K562 (cell line): ENCODE results near the gene CRACDL. TPM values are rescaled to one million over a fixed set of nuclear protein-coding genes. Genes with fewer than 3 reads are reported as not detected.

Source experiments
- ATAC-seq: fragments of 200-7000 bp; cut with Tn5 transposase; 3 replicates; pipeline ENCODE4 v1.9.1; 2020; ENCODE audit warnings: moderate library complexity
- BruUV-seq: library from RNA; stranded (reverse); fragments of 400-500 nt; replicated peaks from 2 replicates; lab custom pipeline; 2021; lab: Mats Ljungman, UMichigan
- CTCF ChIA-PET: fragments of 300-600 bp; formaldehyde crosslinking; extraction: SDS; loops from one replicate; lab custom pipeline; 2021; ENCODE audit warnings: low intra/inter-chr PET ratio; lab: Yijun Ruan, JAX
- POLR2A ChIA-PET: fragments of 300-600, 350-650 bp; sonication (Branson Sonifier 250); formaldehyde crosslinking; extraction: SDS; loops from one replicate; lab custom pipeline; 2021; ENCODE audit warnings: antibody characterized with exemption, inconsistent platforms; lab: Yijun Ruan, JAX
- DNase-seq, 4 experiments: peaks; one replicate each; pipeline versions ENCODE4 v3.0.0 to v3.0.0-alpha.2; 2011 to 2018; ENCODE audit warnings: low spot score in 3 of 4, mixed read lengths in 3 of 4; ENCODE audit errors: extremely low read depth in 1 of 4
- FAIRE-seq: peaks from 2 replicates; lab custom pipeline; 2011; peaks lifted over from hg19 to GRCh38; lab: Jason Lieb, UNC
- H2AFZ ChIP-seq: 2 replicates; pipeline ENCODE4 v1.6.0; 2011; ENCODE audit warnings: low read depth, low read length, control low read depth, inconsistent platforms
- H3K27ac ChIP-seq: fragments of 200-600 bp; 3 replicates; pipeline ENCODE4 v1.8.0; 2011; ENCODE audit warnings: low read depth, mild to moderate bottlenecking, control low read depth, inconsistent platforms, low read length, moderate library complexity, mixed read lengths; ENCODE audit errors: extremely low read depth
- H3K27me3 ChIP-seq, 2 experiments: fragments of 300-600 bp in 1 of 2; 2 replicates in 1 of 2; 3 replicates in 1 of 2; pipeline versions ENCODE4 v1.6.0 to v1.8.0; 2011; ENCODE audit warnings: inconsistent platforms in 2 of 2, low read length in 2 of 2, mild to moderate bottlenecking in 1 of 2, mixed read lengths in 1 of 2, moderate library complexity in 1 of 2; ENCODE audit not compliant: control insufficient read depth in 2 of 2, insufficient read depth in 2 of 2
- H3K36me3 ChIP-seq: fragments of 300-600 bp; 3 replicates; pipeline ENCODE4 v1.8.0; 2011; ENCODE audit warnings: mild to moderate bottlenecking, low read length, inconsistent platforms; ENCODE audit not compliant: control insufficient read depth, insufficient read depth
- H3K4me1 ChIP-seq, 2 experiments: fragments of 200-600 bp in 1 of 2; replicated peaks in 1 of 2; 2 replicates in 1 of 2; 3 replicates in 1 of 2; pipeline versions ENCODE4 v1.5.1 to v1.8.0; 2011; ENCODE audit warnings: inconsistent platforms in 2 of 2, low read length in 2 of 2, mild to moderate bottlenecking in 1 of 2, mixed read lengths in 1 of 2, moderate library complexity in 1 of 2; ENCODE audit not compliant: control insufficient read depth in 2 of 2, insufficient read depth in 2 of 2
- H3K4me2 ChIP-seq: 2 replicates; pipeline ENCODE4 v1.6.1; 2011; ENCODE audit warnings: low read length, control low read depth, inconsistent platforms, mixed read lengths; ENCODE audit not compliant: insufficient read depth
- H3K4me3 ChIP-seq: fragments of 200-600 bp; sonication (generic), shearing (Covaris generic); 2 replicates; pipeline ENCODE4 v1.5.1; 2016; ENCODE audit warnings: control low read depth, inconsistent platforms
- H3K79me2 ChIP-seq: fragments of 200-600 bp; 3 replicates; pipeline ENCODE4 v1.8.0; 2011; ENCODE audit warnings: low read length, inconsistent platforms; ENCODE audit not compliant: control insufficient read depth, insufficient read depth
- H3K9ac ChIP-seq, 2 experiments: 2 replicates each; pipeline versions ENCODE4 v1.6.0 to v1.6.1; 2011; ENCODE audit warnings: low read depth in 2 of 2, low read length in 2 of 2, control low read depth in 1 of 2, inconsistent platforms in 1 of 2, mild to moderate bottlenecking in 1 of 2, mixed read lengths in 1 of 2; ENCODE audit not compliant: insufficient read depth in 1 of 2
- H3K9me1 ChIP-seq: one replicate; pipeline ENCODE4 v1.6.0; 2011; ENCODE audit warnings: inconsistent platforms, mild to moderate bottlenecking, low read length, moderate library complexity; ENCODE audit not compliant: control insufficient read depth, insufficient read depth
- H3K9me3 ChIP-seq: replicated peaks from 2 replicates; pipeline ENCODE4 v1.5.1; 2011; ENCODE audit warnings: low read depth, low read length, inconsistent platforms; ENCODE audit not compliant: control insufficient read depth, insufficient read depth
- H4K20me1 ChIP-seq: replicated peaks from 2 replicates; pipeline ENCODE4 v1.6.1; 2011; ENCODE audit warnings: low read length, inconsistent platforms, mixed read lengths; ENCODE audit not compliant: control insufficient read depth, insufficient read depth
- CBX1 ChIP-seq: sonication (generic); IDR thresholded peaks from 2 replicates; pipeline ENCODE4 v1.6.1; 2016; ENCODE audit warnings: antibody characterized with exemption, low read depth, mild to moderate bottlenecking
- CC2D1A ChIP-seq: fragments of 450-650 bp; IDR thresholded peaks from 2 replicates; pipeline ENCODE4 v1.6.1; 2017; ENCODE audit warnings: mild to moderate bottlenecking
- CGGBP1 ChIP-seq: fragments of 250-450 bp; sonication (Bioruptor Pico); IDR thresholded peaks from 2 replicates; pipeline ENCODE4 v1.9.0; 2021; ENCODE audit warnings: mild to moderate bottlenecking
- FOSL1 ChIP-seq: fragments of 200-800 bp; sonication (Bioruptor generic); conservative IDR thresholded peaks from 2 replicates; pipeline ENCODE4 v1.6.1; 2016; ENCODE audit warnings: missing genetic modification characterization, missing compliant biosample characterization
- GABPB1 ChIP-seq: sonication (generic); formaldehyde crosslinking; IDR thresholded peaks from 2 replicates; pipeline ENCODE4 v1.8.0; 2022; ENCODE audit warnings: mild to moderate bottlenecking, missing genetic modification reagents
- IRF9 ChIP-seq: fragments of 450-650 bp; IDR thresholded peaks from 2 replicates; pipeline ENCODE4 v1.6.1; 2016; ENCODE audit warnings: missing biosample characterization, missing genetic modification characterization
- PCBP1 ChIP-seq: fragments of 200-400 bp; formaldehyde crosslinking; IDR thresholded peaks from 2 replicates; pipeline ENCODE4 v1.6.1; 2018; ENCODE audit warnings: mild to moderate bottlenecking, low read depth, low read length; ENCODE audit not compliant: poor library complexity, severe bottlenecking
- REST ChIP-seq, 2 experiments: fragments of 450-650 bp; formaldehyde crosslinking in 1 of 2; IDR thresholded peaks; 2 replicates each; pipeline versions ENCODE4 v1.4.0 to v1.6.1; 2014 to 2020; ENCODE audit warnings: mild to moderate bottlenecking in 2 of 2, borderline replicate concordance in 1 of 2, low read depth in 1 of 2
- ZBTB43 ChIP-seq: sonication (generic); formaldehyde crosslinking; IDR thresholded peaks from 2 replicates; pipeline ENCODE4 v1.8.0; 2023; ENCODE audit warnings: mild to moderate bottlenecking, missing genetic modification reagents
- ZNF431 ChIP-seq: sonication (generic); formaldehyde crosslinking; IDR thresholded peaks from 2 replicates; pipeline ENCODE4 v1.8.0; 2022; ENCODE audit warnings: mild to moderate bottlenecking, missing genetic modification reagents
- ZNF75A ChIP-seq: fragments of 450-650 bp; formaldehyde crosslinking; IDR thresholded peaks from 2 replicates; pipeline ENCODE4 v1.4.0; 2020; ENCODE audit warnings: mild to moderate bottlenecking
- WGBS: fragments of 100-300 bp; shearing (Covaris generic); methylation state at CpG from one replicate; pipeline ENCODE4 v1.1.6; 2016; ENCODE audit warnings: low coverage, mixed read lengths; ENCODE audit not compliant: insufficient coverage; ENCODE audit errors: missing lambda C conversion rate; 5-methylcytosine and 5-hydroxymethylcytosine counted together
- in situ Hi-C: fragments of 300-500 bp; cut with MboI; formaldehyde crosslinking; loops from 4 replicates; pipeline ENCODE4 v1.15.0; 2018; ENCODE audit warnings: inconsistent platforms, mixed read lengths
- intact Hi-C: fragments of 100-400 bp; cut with micrococcal nuclease; formaldehyde crosslinking; loops from 2 replicates; pipeline ENCODE4 v1.14.2; 2022
- polyA plus RNA-seq, 8 experiments: library from polyadenylated mRNA; depleted of rRNA in 4 of 8; stranded (reverse) in 5 of 8; unstranded in 3 of 8; fragments of >200 nt; fragmentation: Nextera tagmentation in 2 of 8; fragmentation: Illumina TruSeq in 1 of 8; extraction: Ambion mirVana in 2 of 8; extraction: Trizol in 1 of 8; gene quantifications; 2 replicates each; pipeline versions ENCODE4 v1.2.1 to v1.2.3, GENCODE V29; 2011 to 2014; ENCODE audit warnings: inconsistent platforms in 1 of 8, missing spikeins in 1 of 8
- total RNA-seq, 7 experiments: library from RNA; depleted of rRNA in 6 of 7; stranded (reverse); fragments of >200 nt in 6 of 7; fragmentation: Illumina TruSeq in 2 of 7; extraction: Trizol in 2 of 7; gene quantifications; 2 replicates each; pipeline versions ENCODE4 v1.2.1 to v1.2.3, GENCODE V29; 2011 to 2021; ENCODE audit warnings: low replicate concordance in 1 of 7

Gene CRACDL
- total and polyA plus RNA-seq, 9 of the 15 experiments (the other 6 are each of a cell fraction or from before 2014, with no cell fraction given) = not detected

- TF ChIP-seq ZBTB43 (CRISPR knock-in tag) = no peak
- TF ChIP-seq ZNF75A (CRISPR knock-in tag) = no peak
These were observed 34.3 kb downstream of the CRACDL start (continued) for GRCh38 chr2:98901702-98902101.

GRCh38 chr2:98901291-98901690 lies 34.7 kb downstream of the CRACDL start:
- Histone ChIP-seq H3K27me3 (peaks cover 22 to 61% of the 10 kb centered on the region in 2 experiments; a peak in 4 of 5 replicates), H3K9me1 (no peaks in the 10 kb centered on the region), H2AFZ (no peak overlapping the region), H3K9ac (no peak overlapping the region), H3K4me1 (no peaks in the 10 kb centered on the region), H3K27ac (no peak overlapping the region), H3K4me2 (no peak overlapping the region), H3K9me3 (no peaks in the 10 kb centered on the region), H3K79me2 (no peaks in the 10 kb centered on the region), H3K4me3 (no peak overlapping the region), H4K20me1 (peaks cover 6% of the 10 kb centered on the region; the same call in 1 of the 2 replicates), H3K36me3 (no peaks in the 10 kb centered on the region)
- 0% methylated on average over 3 of the region's 3 CpGs for WGBS
- ChIA-PET POLR2A (no interaction called here), CTCF (no interaction called here)
- FAIRE-seq = no peak
- no TSS peak for BruUV-seq
- ATAC-seq = no peak
- DNase-seq = no peak
- in situ Hi-C loops (no loop called here), intact Hi-C loops (no loop called here)
- TF ChIP-seq IRF9 (no peak), ZNF431 (no peak), FOSL1 (no peak), PCBP1 (no peak), CGGBP1 (no peak), CBX1 (no peak), CC2D1A (no peak), REST (IDR thresholded peaks at IDR 0.05; ENCODE audit: borderline replicate concordance) (no peak), REST (CRISPR knock-in tag; IDR thresholded peaks at IDR 0.05; ENCODE audit: low read depth) (no peak), GABPB1 (CRISPR knock-in tag) (no peak)
